PC-3 (cell line): ENCODE results near the gene UBE2U. TPM values are rescaled to one million over a fixed set of nuclear protein-coding genes. Genes with fewer than 3 reads are reported as not detected.

Source experiments
- ATAC-seq: fragments of 200-7000 bp; cut with Tn5 transposase; 2 replicates; pipeline ENCODE4 v1.9.1; 2020; ENCODE audit warnings: mild to moderate bottlenecking, moderate library complexity
- Bru-seq: library from RNA; stranded (reverse); fragments of 400-500 nt; gene quantifications from one replicate; lab custom pipeline; 2021; lab: Mats Ljungman, UMichigan
- BruChase-seq, 2 experiments: library from RNA; stranded (reverse); fragments of 400-500 nt; gene quantifications; one replicate each; lab custom pipeline; 2021; lab: Mats Ljungman, UMichigan
- BruUV-seq: library from RNA; stranded (reverse); fragments of 400-500 nt; replicated peaks from 2 replicates; lab custom pipeline; 2021; lab: Mats Ljungman, UMichigan
- CTCF ChIA-PET: fragments of 300-600 bp; sonication (Branson Sonifier 250); formaldehyde crosslinking; loops from one replicate; lab custom pipeline; 2022; ENCODE audit warnings: antibody characterized with exemption; lab: Charles Lee
- POLR2A ChIA-PET: fragments of 300-600 bp; sonication (Branson Sonifier 250); formaldehyde crosslinking; loops from one replicate; lab custom pipeline; 2022; ENCODE audit warnings: antibody characterized with exemption; ENCODE audit not compliant: unreplicated experiment; lab: Charles Lee
- DNase-seq: peaks from one replicate; pipeline ENCODE4 v3.0.0-alpha.2; 2015
- H2AFZ ChIP-seq: fragments of 300-600 bp; sonication (generic); 2 replicates; pipeline ENCODE4 v1.6.0; 2016; ENCODE audit warnings: antibody characterized with exemption, low read length
- H3F3A ChIP-seq: fragments of 300-600 bp; sonication (generic); one replicate; pipeline ENCODE4 v1.6.0; 2017; ENCODE audit warnings: antibody characterized with exemption, low read length, control low read depth, mild to moderate bottlenecking; ENCODE audit not compliant: unreplicated experiment
- H3K27ac ChIP-seq: fragments of 300-600 bp; sonication (generic); 2 replicates; pipeline ENCODE4 v1.5.1; 2016; ENCODE audit warnings: mild to moderate bottlenecking, low read length
- H3K27me3 ChIP-seq: fragments of 300-600 bp; sonication (generic); 2 replicates; pipeline ENCODE4 v1.6.1; 2016; ENCODE audit warnings: low read length, mixed read lengths
- H3K36me3 ChIP-seq: fragments of 300-600 bp; sonication (generic); 2 replicates; pipeline ENCODE4 v1.6.1; 2016; ENCODE audit warnings: low read depth, mixed run types, low read length, mixed read lengths
- H3K4me1 ChIP-seq: fragments of 300-600 bp; sonication (generic); 2 replicates; pipeline ENCODE4 v1.5.1; 2016; ENCODE audit warnings: low read length; ENCODE audit not compliant: insufficient read depth
- H3K4me2 ChIP-seq: fragments of 300-600 bp; sonication (generic); 2 replicates; pipeline ENCODE4 v1.6.0; 2016; ENCODE audit warnings: low read length
- H3K4me3 ChIP-seq: fragments of 300-600 bp; sonication (generic); 2 replicates; pipeline ENCODE4 v1.5.1; 2016; ENCODE audit warnings: mild to moderate bottlenecking, low read length, mixed read lengths
- H3K79me2 ChIP-seq: fragments of 300-600 bp; sonication (generic); 2 replicates; pipeline ENCODE4 v1.6.1; 2017; ENCODE audit warnings: low read length, mixed read lengths
- H3K9ac ChIP-seq: fragments of 300-600 bp; sonication (generic); 2 replicates; pipeline ENCODE4 v1.6.0; 2016; ENCODE audit warnings: mild to moderate bottlenecking, low read length
- H3K9me2 ChIP-seq: fragments of 300-600 bp; sonication (generic); replicated peaks from 2 replicates; pipeline ENCODE4 v1.6.1; 2016; ENCODE audit warnings: mixed run types, low read length, mixed read lengths
- H3K9me3 ChIP-seq: fragments of 300-600 bp; sonication (generic); 2 replicates; pipeline ENCODE4 v1.6.1; 2016; ENCODE audit warnings: low read length, mixed read lengths
- H4K20me1 ChIP-seq: fragments of 300-600 bp; sonication (generic); 2 replicates; pipeline ENCODE4 v1.6.1; 2016; ENCODE audit warnings: low read length, mixed read lengths
- EZH2 ChIP-seq: fragments of 300-600 bp; sonication (generic); IDR thresholded peaks from one replicate; pipeline ENCODE4 v1.6.1; 2017; ENCODE audit warnings: antibody characterized with exemption, mild to moderate bottlenecking, low read length; ENCODE audit not compliant: unreplicated experiment
- EZH2phosphoT487 ChIP-seq: fragments of 300-600 bp; sonication (generic); IDR thresholded peaks from 2 replicates; pipeline ENCODE4 v1.6.1; 2018; ENCODE audit warnings: mild to moderate bottlenecking, antibody characterized with exemption, low read length, borderline replicate concordance
- intact Hi-C: fragments of 100-400 bp; cut with micrococcal nuclease; formaldehyde crosslinking; loops from 2 replicates; pipeline ENCODE4 v1.9.0; 2023
- long read RNA-seq: library from polyadenylated mRNA; unstranded; transcript quantifications from one replicate; pipeline ENCODE4 v2.0.0, GENCODE V29; 2021; ENCODE audit not compliant: unreplicated experiment
- total RNA-seq: library from RNA; depleted of rRNA; stranded (reverse); fragments of >200 nt; gene quantifications from 2 replicates; pipeline ENCODE4 v1.2.3, GENCODE V29; 2014; rRNA removed
- TF ChIP-seq, protein P1 (sequence below): fragments of 300-600 bp; sonication (generic); conservative IDR thresholded peaks from 2 replicates; pipeline ENCODE4 v1.5.1; 2017; ENCODE audit warnings: antibody characterized with exemption, low read depth, mild to moderate bottlenecking, low read length

UBE2U gene, protein sequence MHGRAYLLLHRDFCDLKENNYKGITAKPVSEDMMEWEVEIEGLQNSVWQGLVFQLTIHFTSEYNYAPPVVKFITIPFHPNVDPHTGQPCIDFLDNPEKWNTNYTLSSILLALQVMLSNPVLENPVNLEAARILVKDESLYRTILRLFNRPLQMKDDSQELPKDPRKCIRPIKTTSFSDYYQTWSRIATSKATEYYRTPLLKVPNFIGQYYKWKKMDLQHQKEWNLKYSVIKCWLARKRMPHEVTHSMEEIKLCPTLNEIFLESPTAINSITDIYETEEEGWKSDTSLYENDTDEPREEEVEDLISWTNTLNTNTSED
- total RNA-seq = not detected in 2 replicates
- percentile 8 among the genes with signal in this experiment for Bru-seq, nascent RNA
- BruChase-seq, experiment 1, labeled RNA remaining after a 6-hour chase = percentile 19 among the genes with signal in this experiment
- percentile 32 among the genes with signal in this experiment for BruChase-seq, experiment 2, labeled RNA remaining after a 2-hour chase
- long read RNA-seq = 0 reads

DNA sequence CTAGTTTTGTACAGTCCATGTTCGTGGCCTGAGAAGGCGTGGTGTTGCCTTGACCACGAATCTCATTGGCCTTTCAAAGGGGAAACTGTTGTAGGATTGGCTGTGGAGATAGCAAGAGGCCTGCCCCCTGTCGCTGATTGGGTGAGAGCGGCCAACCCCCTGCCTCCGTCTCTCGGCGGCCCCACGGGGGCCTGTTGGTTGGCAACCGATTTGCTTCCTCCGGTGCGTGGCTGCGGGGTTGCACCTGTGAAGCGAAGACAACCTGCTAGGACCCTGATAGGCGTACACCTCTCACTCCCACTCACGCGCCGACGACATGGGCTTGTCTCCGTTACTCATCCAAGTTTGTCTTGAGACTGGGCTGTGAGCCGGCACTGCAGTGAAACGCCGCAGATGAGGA, at the start of gene UBE2U:
TSS of gene UBE2U (plus strand) at position 204 of the 400 bp plus-strand sequence. CDS start 428 bp downstream, outside the sequence.
- Histone ChIP-seq H3K9me2 (no peaks in the 10 kb centered on the region), H3K4me1 (no peaks in the 10 kb centered on the region), H3K36me3 (no peaks in the 10 kb centered on the region), H3K9me3 (no peaks in the 10 kb centered on the region), H4K20me1 (no peaks in the 10 kb centered on the region), H3K9ac (no peak within 1 kb of the TSS), H3F3A (no peaks in the 10 kb centered on the region), H3K4me3 (no peak within 1 kb of the TSS), H3K27me3 (no peaks in the 10 kb centered on the region), H3K27ac (no peak within 1 kb of the TSS), H3K79me2 (no peaks in the 10 kb centered on the region), H3K4me2 (no peak within 1 kb of the TSS), H2AFZ (0 out of 2 replicates have a peak within 1 kb of the TSS, but pooled peaks have one; percentile 14)
- ATAC-seq (no peak), DNase-seq (no peak)
- intact Hi-C loops = no loop called here
- BruUV-seq = no TSS peak
- POLR2A ChIA-PET = no interaction called here
- TF ChIP-seq, protein P1, sequence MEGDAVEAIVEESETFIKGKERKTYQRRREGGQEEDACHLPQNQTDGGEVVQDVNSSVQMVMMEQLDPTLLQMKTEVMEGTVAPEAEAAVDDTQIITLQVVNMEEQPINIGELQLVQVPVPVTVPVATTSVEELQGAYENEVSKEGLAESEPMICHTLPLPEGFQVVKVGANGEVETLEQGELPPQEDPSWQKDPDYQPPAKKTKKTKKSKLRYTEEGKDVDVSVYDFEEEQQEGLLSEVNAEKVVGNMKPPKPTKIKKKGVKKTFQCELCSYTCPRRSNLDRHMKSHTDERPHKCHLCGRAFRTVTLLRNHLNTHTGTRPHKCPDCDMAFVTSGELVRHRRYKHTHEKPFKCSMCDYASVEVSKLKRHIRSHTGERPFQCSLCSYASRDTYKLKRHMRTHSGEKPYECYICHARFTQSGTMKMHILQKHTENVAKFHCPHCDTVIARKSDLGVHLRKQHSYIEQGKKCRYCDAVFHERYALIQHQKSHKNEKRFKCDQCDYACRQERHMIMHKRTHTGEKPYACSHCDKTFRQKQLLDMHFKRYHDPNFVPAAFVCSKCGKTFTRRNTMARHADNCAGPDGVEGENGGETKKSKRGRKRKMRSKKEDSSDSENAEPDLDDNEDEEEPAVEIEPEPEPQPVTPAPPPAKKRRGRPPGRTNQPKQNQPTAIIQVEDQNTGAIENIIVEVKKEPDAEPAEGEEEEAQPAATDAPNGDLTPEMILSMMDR = no peak
- TF ChIP-seq EZH2phosphoT487 (no peak), EZH2 (no peak)
- CTCF ChIA-PET = no interaction called here

DNA sequence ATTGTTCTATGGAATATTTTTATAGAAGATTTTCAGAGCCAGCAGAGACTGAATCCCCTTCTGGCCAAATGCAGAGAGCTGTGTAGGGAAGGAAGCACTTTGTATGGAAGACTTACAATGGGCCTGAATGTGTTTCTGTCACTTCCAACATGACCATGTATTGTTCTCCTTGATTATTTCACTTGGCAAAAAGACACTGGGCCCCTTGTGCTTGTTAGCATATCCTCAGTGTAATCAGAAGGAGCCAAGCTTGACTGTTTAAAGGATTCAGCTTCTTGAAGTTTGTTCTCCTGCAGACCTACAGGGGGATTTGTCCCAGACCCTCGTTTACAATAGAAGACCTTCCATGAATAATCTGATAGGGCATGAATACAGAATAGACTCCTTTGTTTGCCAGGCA, 48.1 kb upstream of the UBE2U start:
- Histone ChIP-seq H3K9ac (no peak overlapping the region), H3K36me3 (no peaks in the 10 kb centered on the region), H3K27ac (no peak overlapping the region), H3K27me3 (no peaks in the 10 kb centered on the region), H2AFZ (no peak overlapping the region), H3K4me3 (no peak overlapping the region), H3K9me3 (no peaks in the 10 kb centered on the region), H3K4me1 (no peaks in the 10 kb centered on the region), H4K20me1 (no peaks in the 10 kb centered on the region), H3K9me2 (no peaks in the 10 kb centered on the region), H3F3A (no peaks in the 10 kb centered on the region), H3K4me2 (no peak overlapping the region), H3K79me2 (no peaks in the 10 kb centered on the region)
- intact Hi-C loops = no loop called here
- CTCF ChIA-PET = no interaction called here
- DNase-seq = no peak
- ATAC-seq = no peak
- TF ChIP-seq, protein P1 = no peak
- TF ChIP-seq EZH2 (no peak), EZH2phosphoT487 (no peak)
- POLR2A ChIA-PET = no interaction called here
- no TSS peak for BruUV-seq
